ENCODE measurements around the gene PLP2.

GRCh38 chrX:49184294-49185281, 12.9 kb downstream of the PLP2 start:
- TF ChIP-seq CTCF (IDR thresholded peaks at IDR 0.05; ENCODE audit: low read length) (no peak), EZH2 (optimal IDR thresholded peaks at IDR 0.05; ENCODE audit: low read depth, low read length) (no peak), EZH2phosphoT487 (IDR thresholded peaks at IDR 0.05; ENCODE audit: low read length) (no peak)
